ENCODE measurements around the gene BMPR1A.

DNA sequence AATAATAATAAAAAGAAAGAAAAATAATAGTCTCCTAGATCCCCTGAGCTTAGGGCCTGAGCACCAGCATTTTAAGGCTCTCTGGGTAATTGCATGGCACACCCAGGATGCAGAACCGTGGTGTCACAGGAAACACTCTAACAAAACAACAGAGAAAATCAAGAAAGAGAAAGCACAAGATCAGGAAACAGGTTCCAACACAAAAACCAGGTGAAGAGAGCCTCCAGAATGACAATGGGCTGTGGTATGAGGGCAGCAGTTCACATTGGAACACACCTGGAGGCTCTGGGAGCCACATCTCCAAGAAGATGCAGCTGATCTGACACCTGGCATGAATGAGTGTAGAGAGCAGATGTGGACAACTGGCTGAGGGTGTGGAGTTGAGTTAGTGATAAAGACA, 193.9 kb downstream of the BMPR1A start:
- TF ChIP-seq, protein P1, sequence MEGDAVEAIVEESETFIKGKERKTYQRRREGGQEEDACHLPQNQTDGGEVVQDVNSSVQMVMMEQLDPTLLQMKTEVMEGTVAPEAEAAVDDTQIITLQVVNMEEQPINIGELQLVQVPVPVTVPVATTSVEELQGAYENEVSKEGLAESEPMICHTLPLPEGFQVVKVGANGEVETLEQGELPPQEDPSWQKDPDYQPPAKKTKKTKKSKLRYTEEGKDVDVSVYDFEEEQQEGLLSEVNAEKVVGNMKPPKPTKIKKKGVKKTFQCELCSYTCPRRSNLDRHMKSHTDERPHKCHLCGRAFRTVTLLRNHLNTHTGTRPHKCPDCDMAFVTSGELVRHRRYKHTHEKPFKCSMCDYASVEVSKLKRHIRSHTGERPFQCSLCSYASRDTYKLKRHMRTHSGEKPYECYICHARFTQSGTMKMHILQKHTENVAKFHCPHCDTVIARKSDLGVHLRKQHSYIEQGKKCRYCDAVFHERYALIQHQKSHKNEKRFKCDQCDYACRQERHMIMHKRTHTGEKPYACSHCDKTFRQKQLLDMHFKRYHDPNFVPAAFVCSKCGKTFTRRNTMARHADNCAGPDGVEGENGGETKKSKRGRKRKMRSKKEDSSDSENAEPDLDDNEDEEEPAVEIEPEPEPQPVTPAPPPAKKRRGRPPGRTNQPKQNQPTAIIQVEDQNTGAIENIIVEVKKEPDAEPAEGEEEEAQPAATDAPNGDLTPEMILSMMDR (IDR thresholded peaks at IDR 0.05): no peak
- no peak for TF ChIP-seq POLR2A (IDR thresholded peaks at IDR 0.05)

Data from esophagus squamous epithelium (tissue), 4 donors.